ACC112 (cell line): ENCODE data around the gene SFXN5.
"Not testable (repeated sequence)": the region's sequence is repeated elsewhere in the genome, so short reads cannot be mapped to it uniquely, and the experiment has no call there.

Experiments
- H2AFZ ChIP-seq: fragments of 200-600 bp; sonication (generic); one replicate; pipeline ENCODE4 v1.6.0; 2017; ENCODE audit warnings: antibody characterized with exemption, low read length; ENCODE audit not compliant: unreplicated experiment
- H3K27ac ChIP-seq: fragments of 200-600 bp; sonication (generic); 2 replicates; pipeline ENCODE4 v1.5.1; 2014; ENCODE audit warnings: low read depth, mild to moderate bottlenecking, antibody characterized with exemption, low read length, moderate library complexity
- H3K27me3 ChIP-seq: fragments of 200-600 bp; sonication (generic); 2 replicates; pipeline ENCODE4 v1.6.1; 2014; ENCODE audit warnings: mild to moderate bottlenecking, antibody characterized with exemption, low read length, moderate library complexity, mixed read lengths; ENCODE audit not compliant: insufficient read depth
- H3K36me3 ChIP-seq: fragments of 200-600 bp; sonication (generic); 2 replicates; pipeline ENCODE4 v1.6.1; 2016; ENCODE audit warnings: mild to moderate bottlenecking, antibody characterized with exemption, low read length, moderate library complexity, mixed read lengths; ENCODE audit not compliant: insufficient read depth
- H3K4me1 ChIP-seq: fragments of 200-600 bp; sonication (generic); one replicate; pipeline ENCODE4 v1.6.1; 2016; ENCODE audit warnings: low read length, mixed read lengths; ENCODE audit not compliant: insufficient read depth, unreplicated experiment, control insufficient read depth
- H3K4me3 ChIP-seq: fragments of 200-600 bp; sonication (generic); 2 replicates; pipeline ENCODE4 v1.5.1; 2014; ENCODE audit warnings: mild to moderate bottlenecking, low read depth, low read length
- H3K79me2 ChIP-seq: fragments of 200-600 bp; sonication (generic); one replicate; pipeline ENCODE4 v1.6.0; 2016; ENCODE audit warnings: low read length; ENCODE audit not compliant: control insufficient read depth, unreplicated experiment, insufficient read depth

SFXN5 gene

DNA sequence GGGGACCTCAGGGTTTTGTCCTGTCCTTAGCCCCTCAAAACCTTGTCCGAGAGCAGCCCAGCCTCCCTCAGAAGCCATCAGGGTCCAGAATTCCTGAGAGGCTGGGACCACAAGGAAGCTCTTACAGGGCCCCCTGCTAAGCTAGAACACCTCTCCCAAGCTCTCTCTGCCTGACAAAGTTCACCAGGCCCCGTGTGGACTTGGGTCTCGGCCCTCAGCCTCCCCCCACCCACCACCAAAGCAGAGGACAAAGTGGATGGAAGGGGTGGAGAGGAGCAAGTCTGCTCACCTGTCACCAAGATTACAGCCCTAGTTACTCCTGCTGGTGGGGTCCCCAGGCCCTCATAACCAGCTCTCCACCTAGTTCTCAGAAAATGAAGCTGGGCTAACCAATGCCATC, 24.4 kb upstream of the SFXN5 start:
- H3K79me2 ChIP-seq: peaks cover 87% of the 10 kb centered on the region
- H3K4me3 ChIP-seq: no peak overlapping the region
- H3K27me3 ChIP-seq: no peaks in the 10 kb centered on the region
- peaks cover 10% of the 10 kb centered on the region for H3K4me1 ChIP-seq
- no peak overlapping the region for H2AFZ ChIP-seq
- H3K36me3 ChIP-seq: no peaks in the 10 kb centered on the region
- H3K27ac ChIP-seq: no peak overlapping the region

DNA sequence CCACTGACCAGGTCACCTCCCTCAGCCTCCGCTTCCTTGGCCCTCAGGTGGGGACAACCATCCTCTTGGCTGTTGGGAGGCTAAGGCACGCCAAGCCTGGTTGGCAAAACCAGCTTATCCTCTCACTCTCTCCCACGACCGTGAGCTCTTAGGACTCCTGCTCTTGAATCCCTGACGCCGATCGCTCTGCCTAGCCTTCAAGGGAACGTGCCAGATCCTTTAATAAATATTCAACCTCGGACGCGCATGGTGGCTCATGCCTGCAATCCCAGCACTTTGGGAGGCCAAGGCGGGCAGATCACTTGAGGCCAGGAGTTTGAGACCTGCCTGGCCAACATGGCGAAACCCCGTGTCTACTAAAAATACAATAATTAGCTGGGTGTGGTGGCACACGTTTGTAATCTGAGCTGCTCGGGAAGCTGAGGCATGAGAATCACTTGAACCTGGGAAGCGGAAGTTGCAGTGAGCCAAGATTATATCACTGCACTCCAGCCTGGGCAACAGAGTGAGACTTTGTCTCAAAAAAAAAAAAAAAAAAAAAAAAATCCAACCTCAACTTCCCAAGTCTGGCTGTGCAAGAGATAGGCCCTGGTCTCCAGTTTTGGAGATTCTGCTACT, 22.2 kb upstream of the SFXN5 start:
- H3K4me3 ChIP-seq, H3K27ac ChIP-seq, H2AFZ ChIP-seq, H3K27me3 ChIP-seq, H3K36me3 ChIP-seq: not testable (repeated sequence)
- Histone ChIP-seq H3K4me1 (peaks cover 29% of the 10 kb centered on the region), H3K79me2 (peaks cover 83% of the 10 kb centered on the region)

DNA sequence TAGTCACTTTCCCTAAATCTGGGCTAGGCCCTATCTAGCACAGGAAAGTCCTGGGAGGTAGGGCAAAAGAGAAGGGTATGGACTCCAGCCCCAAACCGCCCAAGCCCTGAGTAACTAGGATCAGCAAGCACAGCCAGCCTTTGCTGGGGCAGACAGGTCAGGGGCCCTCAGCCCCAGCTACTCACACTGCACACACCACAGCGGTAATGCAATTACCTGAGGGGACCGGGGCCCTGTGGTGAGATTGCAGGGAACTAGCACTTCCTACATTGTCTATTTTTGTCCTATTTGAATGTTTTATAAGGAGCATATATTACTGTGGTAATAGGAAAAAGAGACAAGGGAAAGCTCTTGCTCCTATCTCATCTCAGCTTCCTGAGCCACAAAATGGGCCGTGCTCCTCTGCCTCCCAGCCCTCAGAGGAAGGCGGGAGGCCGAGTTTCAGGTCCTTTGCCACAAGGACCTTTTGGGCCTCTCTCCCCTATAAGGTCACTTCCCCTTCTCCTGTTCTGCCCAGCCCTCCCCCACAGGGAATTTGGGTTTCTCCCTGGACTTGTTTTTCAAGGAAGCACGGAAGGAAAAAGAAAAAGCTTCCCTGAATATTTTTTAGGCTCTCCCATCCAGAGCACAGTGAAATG, 20.8 kb upstream of the SFXN5 start:
- Histone ChIP-seq H3K36me3 (no peaks in the 10 kb centered on the region; the same call in 1 of the 2 replicates), H3K79me2 (peaks cover 82% of the 10 kb centered on the region)

DNA sequence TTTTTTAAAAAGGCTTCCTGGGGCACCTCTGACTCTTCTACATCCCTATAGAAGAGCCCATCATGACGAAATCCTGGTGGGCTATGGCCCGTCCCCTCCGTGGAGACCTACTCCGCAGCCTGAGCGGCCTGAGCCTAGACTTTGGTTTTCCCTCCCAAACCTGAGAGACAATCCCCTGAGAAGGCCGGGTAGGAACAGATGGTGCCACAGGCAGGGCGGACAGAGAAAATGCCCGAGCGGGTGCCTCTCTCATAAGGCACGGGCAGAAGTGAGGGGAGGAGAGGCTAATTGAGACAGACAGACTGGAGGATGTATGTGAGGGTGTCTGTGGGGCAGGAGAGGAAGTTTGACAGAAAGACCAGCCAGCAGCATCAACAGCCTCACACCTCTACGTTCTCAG, 20.2 kb upstream of the SFXN5 start:
- Histone ChIP-seq H3K27me3 (no peaks in the 10 kb centered on the region), H3K79me2 (peaks cover 82% of the 10 kb centered on the region), H3K36me3 (no peaks in the 10 kb centered on the region; the same call in 1 of the 2 replicates), H3K27ac (no peak overlapping the region), H2AFZ (no peak overlapping the region), H3K4me1 (peaks cover 29% of the 10 kb centered on the region), H3K4me3 (no peak overlapping the region)

More for the DNA sequence above, 20.8 kb upstream of the SFXN5 start:
- Histone ChIP-seq H3K27me3 (no peaks in the 10 kb centered on the region), H2AFZ (no peak overlapping the region), H3K4me1 (peaks cover 29% of the 10 kb centered on the region), H3K27ac (no peak overlapping the region), H3K4me3 (no peak overlapping the region)

DNA sequence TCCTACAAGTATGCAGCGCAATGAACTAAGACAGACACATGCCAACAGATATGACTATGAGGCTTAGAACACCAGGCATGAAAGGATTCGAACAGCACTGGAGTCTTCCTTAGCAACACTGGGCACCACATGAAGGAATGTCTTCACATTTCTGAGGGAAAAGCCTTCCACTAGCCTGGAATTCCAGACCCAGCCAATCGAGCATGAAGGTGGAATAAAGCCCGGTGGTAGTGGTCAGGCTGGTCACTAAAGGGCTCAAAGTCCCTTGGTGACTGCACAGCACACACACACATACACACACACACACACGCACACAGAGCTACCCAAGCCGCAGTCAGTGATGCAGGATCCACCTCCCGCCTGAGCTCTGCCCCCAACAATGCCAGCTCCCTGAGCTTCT, 19.7 kb upstream of the SFXN5 start:
- Histone ChIP-seq H2AFZ (no peak overlapping the region), H3K79me2 (peaks cover 82% of the 10 kb centered on the region), H3K27ac (no peak overlapping the region), H3K36me3 (no peaks in the 10 kb centered on the region; the same call in 1 of the 2 replicates), H3K4me1 (peaks cover 29% of the 10 kb centered on the region), H3K27me3 (no peaks in the 10 kb centered on the region), H3K4me3 (no peak overlapping the region)

DNA sequence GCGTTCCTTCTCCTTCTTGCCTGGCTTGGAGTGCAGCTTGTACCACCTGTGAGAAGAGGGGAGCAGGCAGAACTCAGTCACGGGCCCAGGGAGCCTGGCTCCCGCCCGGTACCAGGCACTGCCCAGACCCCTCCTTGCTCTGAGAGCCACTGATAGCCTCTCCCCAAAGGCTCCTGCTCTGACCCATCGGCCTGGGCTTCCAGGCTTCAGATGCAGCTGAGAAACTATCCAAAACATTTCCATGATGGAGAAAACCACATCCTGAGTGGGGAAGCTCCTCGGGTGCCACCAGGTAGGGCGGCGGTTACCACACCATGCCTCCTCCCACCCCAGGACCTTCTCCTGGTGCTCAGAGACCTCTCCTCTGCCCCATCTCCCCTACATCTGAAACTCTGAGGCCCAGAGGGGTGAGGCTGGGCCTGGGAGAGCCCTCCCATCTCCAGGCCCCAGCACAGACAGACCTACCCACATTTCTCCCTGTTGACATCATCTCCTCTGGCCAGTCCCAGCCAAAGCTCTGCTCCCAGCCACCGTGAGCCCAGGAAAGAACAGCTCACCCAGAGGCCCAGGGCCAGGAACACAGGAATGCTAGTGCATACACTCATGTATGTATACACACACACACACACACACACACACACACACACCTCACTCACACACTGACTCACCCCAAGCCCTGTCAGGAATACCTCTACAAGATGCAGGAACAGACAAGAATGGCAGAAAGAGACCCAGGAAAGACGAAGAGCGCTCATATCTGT, 17.9 kb upstream of the SFXN5 start:
- peaks cover 29% of the 10 kb centered on the region for H3K4me1 ChIP-seq
- no peaks in the 10 kb centered on the region; the same call in 1 of the 2 replicates for H3K36me3 ChIP-seq
- H2AFZ ChIP-seq: no peak overlapping the region
- H3K79me2 ChIP-seq: peaks cover 81% of the 10 kb centered on the region
- peak overlapping the region; percentile 24; the same call in 1 of the 2 replicates for H3K4me3 ChIP-seq
- H3K27me3 ChIP-seq: no peaks in the 10 kb centered on the region
- H3K27ac ChIP-seq: peak overlapping the region; percentile 75

DNA sequence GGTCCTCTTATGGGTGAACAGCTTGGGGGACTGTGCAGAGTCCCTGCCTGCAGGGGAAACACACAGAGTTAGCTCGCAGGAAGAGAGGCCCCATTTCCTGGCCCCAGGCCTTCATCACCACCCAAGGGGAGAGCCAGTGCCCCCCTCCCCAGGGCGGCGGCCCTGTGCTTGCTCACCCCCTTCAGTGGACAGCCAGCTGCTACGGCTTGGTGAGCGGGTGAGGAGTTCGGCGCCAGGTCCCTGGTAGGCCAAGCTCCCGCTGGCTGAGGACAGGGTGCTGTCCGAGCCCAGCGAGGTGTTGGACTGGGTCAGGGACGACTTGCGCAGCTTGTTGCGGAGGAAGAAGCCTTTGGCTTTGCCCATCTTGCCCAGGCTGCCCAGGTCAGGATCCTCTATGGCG, 17.2 kb upstream of the SFXN5 start:
- Histone ChIP-seq H3K79me2 (peaks cover 83% of the 10 kb centered on the region), H3K36me3 (no peaks in the 10 kb centered on the region; the same call in 1 of the 2 replicates), H2AFZ (no peak overlapping the region), H3K27me3 (no peaks in the 10 kb centered on the region), H3K4me1 (peaks cover 29% of the 10 kb centered on the region), H3K27ac (peak overlapping the region; percentile 75), H3K4me3 (no peak overlapping the region)

DNA sequence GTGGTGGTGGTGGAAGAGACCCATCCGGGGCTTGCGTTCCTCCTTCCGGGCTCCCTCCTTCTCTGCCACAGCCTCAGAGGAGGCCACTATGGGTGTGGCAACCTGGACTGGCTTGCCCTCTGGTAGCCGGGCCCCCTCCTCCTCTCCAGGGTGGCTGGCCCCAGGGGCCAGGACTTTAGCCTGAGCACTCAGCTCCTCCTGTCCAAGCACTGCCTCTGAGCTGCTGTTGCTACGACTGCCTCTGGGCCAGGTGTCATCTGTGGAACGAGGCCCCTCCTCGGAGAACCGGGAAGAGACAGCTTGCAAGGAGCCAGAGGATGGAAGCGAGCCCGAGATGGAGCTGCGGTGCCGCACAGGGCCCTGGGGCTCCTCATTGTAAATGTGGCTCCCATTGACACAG, 16.7 kb upstream of the SFXN5 start:
- no peak overlapping the region for H3K27ac ChIP-seq
- no peaks in the 10 kb centered on the region for H3K27me3 ChIP-seq
- H3K4me1 ChIP-seq: peaks cover 29% of the 10 kb centered on the region
- no peak overlapping the region for H2AFZ ChIP-seq
- no peaks in the 10 kb centered on the region; the same call in 1 of the 2 replicates for H3K36me3 ChIP-seq
- no peak overlapping the region for H3K4me3 ChIP-seq
- H3K79me2 ChIP-seq: peaks cover 86% of the 10 kb centered on the region

DNA sequence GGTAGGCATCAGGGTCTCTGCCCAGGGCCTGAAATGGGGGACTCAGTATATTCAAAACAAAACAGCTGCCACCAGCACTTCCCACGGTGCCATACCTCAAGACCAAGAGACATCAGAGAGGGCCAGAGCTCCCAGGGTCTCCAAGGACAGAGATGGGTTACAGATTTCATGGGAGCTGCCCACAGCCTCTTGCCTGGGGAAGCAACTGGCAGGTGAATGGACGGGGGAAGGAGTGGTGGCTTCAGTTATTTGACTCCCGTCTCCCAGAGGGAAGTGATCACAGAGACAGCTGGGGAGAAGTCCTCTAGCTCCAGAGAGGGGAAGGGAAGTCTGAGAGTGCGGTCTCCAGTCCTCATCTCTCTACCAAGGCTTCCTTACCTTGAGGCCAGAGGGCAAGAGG, 15.8 kb upstream of the SFXN5 start:
- H3K79me2 ChIP-seq: peaks cover 86% of the 10 kb centered on the region
- no peak overlapping the region for H2AFZ ChIP-seq
- no peaks in the 10 kb centered on the region; the same call in 1 of the 2 replicates for H3K36me3 ChIP-seq
- H3K27ac ChIP-seq: no peak overlapping the region
- H3K4me3 ChIP-seq: no peak overlapping the region
- H3K27me3 ChIP-seq: no peaks in the 10 kb centered on the region
- H3K4me1 ChIP-seq: peaks cover 22% of the 10 kb centered on the region

DNA sequence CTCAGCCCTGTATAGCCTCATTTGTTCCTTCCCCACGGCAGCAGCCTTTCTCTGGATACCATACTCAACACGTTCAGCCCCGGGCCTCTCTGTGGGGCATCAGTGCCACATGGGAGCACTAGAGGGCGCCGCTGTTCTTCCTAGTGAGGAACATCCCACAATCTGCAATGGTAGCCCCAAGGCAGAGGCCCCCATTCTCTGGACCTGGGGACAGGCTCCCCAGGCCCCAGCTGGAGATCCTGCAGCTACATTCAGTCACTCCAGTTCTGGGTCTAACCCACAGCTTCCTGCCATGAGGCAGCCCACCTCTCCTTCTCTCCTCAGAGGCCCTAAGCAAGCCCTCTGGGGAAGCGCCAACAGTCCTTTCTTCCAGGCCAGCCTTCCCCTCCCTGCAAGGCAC, 14.2 kb upstream of the SFXN5 start:
- Histone ChIP-seq H3K79me2 (peaks cover 77% of the 10 kb centered on the region), H2AFZ (no peak overlapping the region), H3K4me1 (peaks cover 16% of the 10 kb centered on the region), H3K27me3 (no peaks in the 10 kb centered on the region), H3K4me3 (no peak overlapping the region), H3K27ac (no peak overlapping the region), H3K36me3 (peaks cover 4% of the 10 kb centered on the region; the same call in 1 of the 2 replicates)
